Rectal smooth muscle tissue (tissue), 1 donor: Measurements from ENCODE around the gene RAB8B.
"Not testable (repeated sequence)": the region's sequence is repeated elsewhere in the genome, so short reads cannot be mapped to it uniquely, and the experiment has no call there.

ENCODE experiments used
- H3K27ac ChIP-seq: one replicate; pipeline ENCODE4 v1.7.0; 2013; ENCODE audit warnings: low read depth, low read length, inconsistent platforms
- H3K27me3 ChIP-seq: one replicate; pipeline ENCODE4 v1.7.0; 2013; ENCODE audit warnings: low read length; ENCODE audit not compliant: control insufficient read depth, insufficient read depth
- H3K36me3 ChIP-seq: one replicate; pipeline ENCODE4 v1.7.0; 2013; ENCODE audit warnings: low read length; ENCODE audit not compliant: control insufficient read depth, insufficient read depth
- H3K4me1 ChIP-seq: one replicate; pipeline ENCODE4 v1.7.0; 2013; ENCODE audit warnings: low read length; ENCODE audit not compliant: control insufficient read depth, insufficient read depth
- H3K4me3 ChIP-seq: one replicate; pipeline ENCODE4 v1.7.0; 2013; ENCODE audit warnings: low read length
- H3K9ac ChIP-seq: one replicate; pipeline ENCODE4 v1.7.0; 2013; ENCODE audit warnings: low read length

RAB8B gene

DNA sequence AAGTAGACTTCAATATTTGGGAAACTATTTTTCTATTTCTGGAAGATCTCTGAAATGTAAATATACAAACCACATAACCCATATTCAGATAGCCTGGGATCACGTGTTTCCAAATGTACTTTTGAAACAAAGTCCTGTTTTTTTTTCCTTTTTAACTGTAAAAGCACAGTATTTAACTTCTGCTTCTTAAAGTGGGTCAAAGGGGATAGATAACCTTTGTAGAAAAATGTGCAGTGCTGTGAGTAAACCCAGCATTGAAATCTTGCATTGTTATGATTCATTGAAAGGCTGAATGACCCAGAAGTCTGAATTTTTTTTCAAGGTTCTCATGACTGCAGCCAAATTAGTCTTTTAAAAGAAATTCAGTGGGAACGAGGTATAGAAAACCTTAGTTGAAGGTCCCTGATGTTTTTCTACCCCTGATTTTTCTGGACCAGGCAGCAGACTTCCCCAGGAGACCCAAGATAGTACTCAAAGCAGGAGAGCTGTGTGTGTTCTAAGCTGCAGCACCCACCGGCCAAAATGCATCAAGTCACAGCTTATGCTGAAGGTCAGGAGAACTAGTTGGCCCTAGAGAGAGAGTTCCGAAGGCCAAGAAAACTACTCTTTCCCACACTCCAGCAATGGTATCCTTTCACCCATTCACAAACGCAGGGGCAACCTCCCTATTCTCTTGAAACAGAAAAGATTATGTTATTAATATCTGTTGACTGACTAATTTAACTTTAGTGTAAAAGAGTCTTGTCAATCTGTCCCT, 44.4 kb downstream of the RAB8B start:
- peaks cover 7% of the 10 kb centered on the region for H3K4me1 ChIP-seq

DNA sequence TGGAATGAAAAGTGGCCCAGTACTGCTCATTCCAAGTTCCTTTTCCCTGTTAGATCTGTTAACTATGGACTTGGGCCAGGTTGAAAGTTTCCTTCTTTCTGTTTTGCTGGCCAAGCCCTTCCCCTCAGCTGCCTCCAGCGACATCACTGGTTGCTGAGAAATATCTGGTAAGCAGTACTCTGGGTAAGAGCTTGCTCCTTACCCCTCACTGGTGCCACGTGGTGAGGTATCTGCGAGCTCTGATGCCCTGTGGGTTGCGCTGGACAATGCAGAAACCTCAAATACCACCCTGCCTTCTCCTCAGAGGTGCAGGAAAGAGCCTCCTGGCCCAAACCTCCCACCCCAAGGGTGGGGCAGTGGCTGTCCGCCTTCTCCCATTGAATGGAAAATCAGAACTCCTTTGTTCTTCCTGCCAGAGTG, 45.1 kb downstream of the RAB8B start:
- Histone ChIP-seq H3K9ac (no peak overlapping the region), H3K4me1 (peaks cover 7% of the 10 kb centered on the region), H3K4me3 (no peak overlapping the region), H3K27me3 (no peaks in the 10 kb centered on the region), H3K27ac (peak overlapping the region; percentile 24), H3K36me3 (no peaks in the 10 kb centered on the region)

More for the DNA sequence above, 44.4 kb downstream of the RAB8B start:
- no peaks in the 10 kb centered on the region for H3K27me3 ChIP-seq
- no peak overlapping the region for H3K9ac ChIP-seq
- no peaks in the 10 kb centered on the region for H3K36me3 ChIP-seq
- H3K27ac ChIP-seq: peak overlapping the region; percentile 24
- no peak overlapping the region for H3K4me3 ChIP-seq

GRCh38 chr15:63236272-63236671, 46.9 kb downstream of the RAB8B start:
- Histone ChIP-seq H3K4me3 (no peak overlapping the region), H3K4me1 (peaks cover 7% of the 10 kb centered on the region), H3K9ac (no peak overlapping the region), H3K36me3 (no peaks in the 10 kb centered on the region), H3K27me3 (no peaks in the 10 kb centered on the region), H3K27ac (no peak overlapping the region)

DNA sequence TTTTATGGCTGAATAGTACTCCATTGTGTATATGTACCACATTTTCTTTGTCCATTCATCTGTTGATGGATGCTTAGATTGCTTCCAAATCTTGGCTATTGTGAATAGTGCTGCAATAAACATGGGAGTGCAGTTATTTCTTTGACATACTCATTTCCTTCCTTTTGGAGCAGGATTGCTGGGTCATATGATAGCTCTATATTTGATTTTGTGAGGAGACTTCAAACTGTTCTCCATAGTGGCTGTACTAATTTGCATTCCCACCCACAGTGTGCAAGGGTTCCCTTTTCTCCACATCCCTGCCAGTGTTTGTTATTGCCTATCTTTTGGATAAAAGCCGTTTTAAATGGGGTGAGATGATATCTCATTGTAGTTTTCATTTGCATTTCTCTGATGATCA, 47.7 kb downstream of the RAB8B start:
- not testable (repeated sequence) for H3K27me3 ChIP-seq, H3K27ac ChIP-seq, H3K9ac ChIP-seq, H3K4me1 ChIP-seq, H3K36me3 ChIP-seq, H3K4me3 ChIP-seq

DNA sequence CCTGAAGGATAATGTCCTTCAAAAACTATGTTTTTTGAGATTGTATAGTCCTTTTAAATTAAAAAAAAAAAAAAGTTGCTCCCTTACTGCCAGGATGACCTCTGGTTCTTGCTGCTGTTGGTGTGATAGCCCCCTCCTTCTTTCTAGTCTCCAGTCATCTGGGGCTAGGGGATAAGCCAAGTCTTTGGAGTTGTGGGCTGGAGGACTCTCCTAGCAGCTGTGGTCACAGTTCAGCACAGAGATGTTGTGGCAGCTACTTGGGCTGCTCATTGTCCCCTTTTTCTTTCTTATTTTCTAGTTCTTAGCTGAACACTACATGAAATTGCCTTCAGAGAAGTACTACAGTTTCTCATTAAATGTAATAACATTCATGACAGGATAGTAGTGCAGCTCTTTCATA, 48.8 kb downstream of the RAB8B start:
- no peak overlapping the region for H3K27ac ChIP-seq
- H3K4me3 ChIP-seq: no peak overlapping the region
- H3K9ac ChIP-seq: no peak overlapping the region
- H3K4me1 ChIP-seq: peaks cover 7% of the 10 kb centered on the region
- H3K36me3 ChIP-seq: no peaks in the 10 kb centered on the region
- H3K27me3 ChIP-seq: no peaks in the 10 kb centered on the region

DNA sequence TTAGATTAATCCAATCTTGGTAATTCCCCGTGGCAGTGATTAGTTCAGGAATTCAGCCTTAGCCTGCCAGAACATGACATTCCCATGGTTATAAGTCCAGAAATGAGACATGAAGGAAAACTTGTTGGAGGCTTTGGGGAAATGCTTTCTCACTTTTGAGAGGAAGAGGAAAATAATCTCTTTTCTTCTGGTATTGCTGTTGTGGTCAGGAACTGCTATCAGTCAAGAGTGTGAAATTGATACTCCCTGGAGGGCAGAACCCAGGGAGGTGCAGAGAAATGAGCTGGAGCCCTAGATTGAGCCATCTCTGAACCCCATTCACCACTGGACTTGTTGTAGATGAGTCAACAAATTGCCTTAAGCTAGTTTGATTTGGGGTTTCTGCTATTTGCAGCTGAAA, 49.4 kb downstream of the RAB8B start:
- peaks cover 7% of the 10 kb centered on the region for H3K4me1 ChIP-seq
- H3K36me3 ChIP-seq: no peaks in the 10 kb centered on the region
- no peak overlapping the region for H3K27ac ChIP-seq
- no peak overlapping the region for H3K4me3 ChIP-seq
- H3K9ac ChIP-seq: no peak overlapping the region
- H3K27me3 ChIP-seq: no peaks in the 10 kb centered on the region

GRCh38 chr15:63240109-63240508, 50.7 kb downstream of the RAB8B start:
- H3K4me1 ChIP-seq: peaks cover 2% of the 10 kb centered on the region

GRCh38 chr15:63241316-63241715, 51.9 kb downstream of the RAB8B start:
- Histone ChIP-seq H3K4me1 (peaks cover 2% of the 10 kb centered on the region), H3K36me3 (no peaks in the 10 kb centered on the region), H3K27me3 (no peaks in the 10 kb centered on the region), H3K4me3 (no peak overlapping the region), H3K9ac (no peak overlapping the region), H3K27ac (no peak overlapping the region)

More at GRCh38 chr15:63240109-63240508, 50.7 kb downstream of the RAB8B start:
- no peak overlapping the region for H3K27ac ChIP-seq
- no peak overlapping the region for H3K4me3 ChIP-seq
- no peaks in the 10 kb centered on the region for H3K36me3 ChIP-seq
- H3K9ac ChIP-seq: no peak overlapping the region
- no peaks in the 10 kb centered on the region for H3K27me3 ChIP-seq

- Histone ChIP-seq H3K27me3 (no peaks in the 10 kb centered on the region), H3K4me3 (no peak overlapping the region), H3K4me1 (peaks cover 2% of the 10 kb centered on the region), H3K9ac (no peak overlapping the region), H3K36me3 (no peaks in the 10 kb centered on the region), H3K27ac (no peak overlapping the region)
Measured at GRCh38 chr15:63243101-63243500, 53.7 kb downstream of the RAB8B start.

- Histone ChIP-seq H3K4me3 (no peak overlapping the region), H3K27me3 (no peaks in the 10 kb centered on the region), H3K36me3 (no peaks in the 10 kb centered on the region), H3K9ac (no peak overlapping the region), H3K4me1 (peaks cover 2% of the 10 kb centered on the region), H3K27ac (no peak overlapping the region)
Measured at GRCh38 chr15:63243776-63244175, 54.4 kb downstream of the RAB8B start.

- H3K4me1 ChIP-seq: peaks cover 2% of the 10 kb centered on the region
- H3K36me3 ChIP-seq: no peaks in the 10 kb centered on the region
- H3K27ac ChIP-seq: no peak overlapping the region
- no peaks in the 10 kb centered on the region for H3K27me3 ChIP-seq
- H3K9ac ChIP-seq: no peak overlapping the region
- H3K4me3 ChIP-seq: no peak overlapping the region
Measured at GRCh38 chr15:63244399-63244798, 55.0 kb downstream of the RAB8B start.

GRCh38 chr15:63244976-63245645, 55.7 kb downstream of the RAB8B start:
- no peak overlapping the region for H3K4me3 ChIP-seq
- H3K27me3 ChIP-seq: no peaks in the 10 kb centered on the region
- H3K27ac ChIP-seq: no peak overlapping the region
- no peak overlapping the region for H3K9ac ChIP-seq
- no peaks in the 10 kb centered on the region for H3K36me3 ChIP-seq
- peaks cover 2% of the 10 kb centered on the region for H3K4me1 ChIP-seq
